Measurements from ENCODE around the gene ABCC8. TPM values are rescaled to one million over a fixed set of nuclear protein-coding genes. Genes with fewer than 3 reads are reported as not detected.

The ABCC8 gene
- total RNA-seq, 5 donors from 2014 or later (not counting 1 experiment from before 2014, with no cell fraction given) = not detected

DNA sequence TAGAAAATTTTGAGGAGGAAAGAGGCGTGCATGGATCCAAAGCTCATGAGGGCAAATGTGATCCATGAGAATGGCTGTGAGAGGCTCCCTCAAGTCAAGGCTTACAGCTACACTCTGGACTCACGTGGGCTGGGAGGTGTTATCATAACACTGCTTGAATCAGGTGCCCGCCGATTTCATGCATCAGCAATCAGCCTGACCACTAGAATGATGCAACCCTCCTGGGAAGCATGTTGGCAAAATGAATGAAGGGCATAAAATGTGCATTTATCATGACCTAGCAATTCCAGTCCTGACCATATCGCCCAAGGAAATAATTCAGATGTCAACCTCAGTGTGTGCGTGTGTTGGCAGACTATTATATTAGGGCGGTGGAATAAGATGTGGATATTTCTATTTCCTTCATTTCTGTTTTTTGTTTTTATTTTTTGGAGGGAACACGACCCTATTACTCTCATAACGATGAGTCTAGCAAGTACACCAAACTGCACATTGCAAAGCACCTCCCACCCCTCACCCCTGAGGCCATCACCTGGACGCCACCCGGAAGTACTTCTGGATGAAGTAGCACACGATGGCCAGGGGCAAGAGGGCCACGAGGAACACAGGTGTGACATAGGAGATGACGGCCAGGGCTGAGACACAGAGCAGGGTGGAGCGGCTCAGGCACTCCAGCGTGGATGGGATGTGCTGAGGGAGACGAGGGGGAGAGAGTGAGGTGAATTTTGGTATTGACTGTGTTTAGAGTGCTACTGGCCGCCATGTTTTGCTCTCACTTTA lies 72.5 kb downstream of the ABCC8 start:
- 83% methylated on average over 9 of the region's 18 CpGs for WGBS (ENCODE audit: insufficient coverage)
- Histone ChIP-seq H3K4me3 (ENCODE audit: control insufficient read depth in 1 of 2, extremely low read depth in 1 of 2, low read length in 1 of 2) (no peak overlapping the region), H3K27me3 (replicated peaks in 1 of 2; ENCODE audit: control insufficient read depth in 2 of 2, extremely low read depth in 1 of 2, insufficient read depth in 2 of 2, low read length in 1 of 2) (peaks cover 0 to 2% of the 10 kb centered on the region in 2 experiments), H3K9me3 (no peaks in the 10 kb centered on the region), H3K36me3 (ENCODE audit: control insufficient read depth in 2 of 2, extremely low read depth in 1 of 2, insufficient read depth in 1 of 2, low read length in 1 of 2) (no peaks in the 10 kb centered on the region), H3K27ac (ENCODE audit: low read length) (no peak overlapping the region), H3K4me1 (ENCODE audit: control insufficient read depth in 1 of 2, extremely low read depth in 1 of 2, insufficient read depth in 2 of 2, low read length in 2 of 2) (no peaks in the 10 kb centered on the region)
- ATAC-seq (replicated peaks in 1 of 4) (no peak), DNase-seq (no peak)
- H3K27ac Mint-ChIP-seq = no peak overlapping the region
- no peaks in the 10 kb centered on the region for H3K9me3 Mint-ChIP-seq
- H3K36me3 Mint-ChIP-seq = no peaks in the 10 kb centered on the region
- no peaks in the 10 kb centered on the region for H3K27me3 Mint-ChIP-seq
- H3K4me3 Mint-ChIP-seq = no peak overlapping the region
- no peaks in the 10 kb centered on the region for H3K4me1 Mint-ChIP-seq
- POLR2A ChIA-PET = no interaction called here
- CTCF ChIA-PET = no interaction called here

DNA sequence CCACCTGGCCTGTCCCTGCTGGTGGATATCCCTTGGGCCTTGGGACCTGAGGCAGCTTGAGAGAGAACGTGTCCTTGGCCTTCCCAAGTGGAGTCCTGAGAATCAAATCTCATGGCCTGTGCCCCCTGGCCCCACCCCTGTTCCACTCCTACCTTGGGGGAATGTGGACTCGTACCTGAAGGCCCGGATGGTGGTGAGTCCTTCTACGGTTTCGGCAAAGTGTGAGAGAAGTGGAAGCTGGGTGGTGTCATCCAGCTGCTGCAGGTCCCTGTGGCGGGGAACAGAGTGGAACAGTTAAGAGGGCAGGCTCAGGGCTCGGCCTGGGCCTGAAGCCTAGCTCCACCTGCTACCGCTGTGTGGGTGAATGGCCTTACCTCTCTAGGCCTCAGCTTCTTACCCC lies 74.2 kb downstream of the ABCC8 start:
- Mint-ChIP-seq H3K27me3 (no peaks in the 10 kb centered on the region), H3K9me3 (no peaks in the 10 kb centered on the region), H3K36me3 (no peaks in the 10 kb centered on the region), H3K4me1 (no peaks in the 10 kb centered on the region), H3K4me3 (no peak overlapping the region), H3K27ac (no peak overlapping the region)
- Histone ChIP-seq H3K9me3 (no peaks in the 10 kb centered on the region), H3K27me3 (replicated peaks in 1 of 2; ENCODE audit: control insufficient read depth in 2 of 2, extremely low read depth in 1 of 2, insufficient read depth in 2 of 2, low read length in 1 of 2) (peaks cover 0 to 4% of the 10 kb centered on the region in 2 experiments), H3K4me1 (ENCODE audit: control insufficient read depth in 1 of 2, extremely low read depth in 1 of 2, insufficient read depth in 2 of 2, low read length in 2 of 2) (no peaks in the 10 kb centered on the region), H3K36me3 (ENCODE audit: control insufficient read depth in 2 of 2, extremely low read depth in 1 of 2, insufficient read depth in 1 of 2, low read length in 1 of 2) (no peaks in the 10 kb centered on the region), H3K27ac (ENCODE audit: low read length) (no peak overlapping the region), H3K4me3 (ENCODE audit: control insufficient read depth in 1 of 2, extremely low read depth in 1 of 2, low read length in 1 of 2) (no peak overlapping the region)
- ATAC-seq (replicated peaks in 1 of 4) = no peak
- ChIA-PET POLR2A (no interaction called here), CTCF (no interaction called here)
- no peak for DNase-seq
- 83% methylated on average over 4 of the region's 8 CpGs for WGBS (ENCODE audit: insufficient coverage)

DNA sequence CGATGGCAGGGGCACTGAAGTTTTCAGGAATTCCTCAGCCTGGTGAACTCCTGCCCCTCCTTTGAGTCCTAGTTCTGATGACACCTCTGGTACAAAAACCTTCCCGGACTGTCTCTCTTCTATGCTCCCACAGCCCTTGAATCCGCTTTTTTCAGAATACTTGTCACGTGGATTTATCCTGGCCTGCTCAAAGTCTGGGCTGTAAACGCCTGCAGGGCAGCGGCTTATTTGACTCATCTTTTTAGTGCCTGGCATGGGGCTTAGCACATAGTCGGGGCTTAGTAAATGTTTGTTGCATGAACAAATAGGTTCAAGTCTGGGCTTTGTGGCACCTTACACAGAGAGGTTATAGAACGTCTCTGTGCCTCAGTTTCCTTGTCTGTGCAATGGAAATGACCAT lies 74.8 kb downstream of the ABCC8 start:
- H3K4me1 ChIP-seq (ENCODE audit: control insufficient read depth in 1 of 2, extremely low read depth in 1 of 2, insufficient read depth in 2 of 2, low read length in 2 of 2) = no peaks in the 10 kb centered on the region
- no peak for ATAC-seq (replicated peaks in 1 of 4)
- no peak overlapping the region for H3K4me3 ChIP-seq (ENCODE audit: control insufficient read depth in 1 of 2, extremely low read depth in 1 of 2, low read length in 1 of 2)
- POLR2A ChIA-PET = no interaction called here
- no peaks in the 10 kb centered on the region for H3K36me3 ChIP-seq (ENCODE audit: control insufficient read depth in 2 of 2, extremely low read depth in 1 of 2, insufficient read depth in 1 of 2, low read length in 1 of 2)
- no peak for DNase-seq
- CTCF ChIA-PET = no interaction called here
- no peak overlapping the region for H3K27ac ChIP-seq (ENCODE audit: low read length)
- no peaks in the 10 kb centered on the region for H3K4me1 Mint-ChIP-seq
- WGBS (ENCODE audit: insufficient coverage) = 89% methylated on average over 8 of the region's 8 CpGs
- no peaks in the 10 kb centered on the region for H3K9me3 Mint-ChIP-seq
- H3K27me3 Mint-ChIP-seq = no peaks in the 10 kb centered on the region
- H3K36me3 Mint-ChIP-seq = no peaks in the 10 kb centered on the region
- H3K9me3 ChIP-seq = no peaks in the 10 kb centered on the region
- no peak overlapping the region for H3K4me3 Mint-ChIP-seq
- H3K27ac Mint-ChIP-seq = no peak overlapping the region
- H3K27me3 ChIP-seq (replicated peaks in 1 of 2; ENCODE audit: control insufficient read depth in 2 of 2, extremely low read depth in 1 of 2, insufficient read depth in 2 of 2, low read length in 1 of 2) = peaks cover 0 to 5% of the 10 kb centered on the region in 2 experiments

DNA sequence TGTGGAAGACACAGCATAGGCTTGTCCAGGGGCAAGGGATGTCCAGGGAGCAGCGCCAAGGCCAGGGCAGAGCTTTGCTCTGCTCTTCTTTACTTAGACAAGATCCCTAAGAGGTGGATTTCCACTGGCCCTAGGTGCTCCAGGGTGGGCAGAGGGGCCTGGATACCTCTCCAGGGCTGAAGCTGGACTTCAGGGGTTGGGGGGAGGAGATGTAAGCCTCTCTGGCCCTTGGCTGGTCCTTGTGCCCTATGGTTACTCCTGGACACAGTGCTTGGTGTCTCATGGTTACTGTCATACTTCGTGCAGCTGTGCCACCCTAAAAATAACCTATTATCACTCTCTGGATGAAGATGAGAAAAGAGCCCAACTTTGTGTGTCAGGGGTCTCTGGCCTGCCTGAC lies 75.3 kb downstream of the ABCC8 start:
- Histone ChIP-seq H3K27me3 (replicated peaks in 1 of 2; ENCODE audit: control insufficient read depth in 2 of 2, extremely low read depth in 1 of 2, insufficient read depth in 2 of 2, low read length in 1 of 2) (peaks cover 0 to 5% of the 10 kb centered on the region in 2 experiments), H3K9me3 (no peaks in the 10 kb centered on the region), H3K36me3 (ENCODE audit: control insufficient read depth in 2 of 2, extremely low read depth in 1 of 2, insufficient read depth in 1 of 2, low read length in 1 of 2) (no peaks in the 10 kb centered on the region), H3K4me1 (ENCODE audit: control insufficient read depth in 1 of 2, extremely low read depth in 1 of 2, insufficient read depth in 2 of 2, low read length in 2 of 2) (no peaks in the 10 kb centered on the region), H3K4me3 (ENCODE audit: control insufficient read depth in 1 of 2, extremely low read depth in 1 of 2, low read length in 1 of 2) (no peak overlapping the region), H3K27ac (ENCODE audit: low read length) (no peak overlapping the region)
- no peak overlapping the region for H3K4me3 Mint-ChIP-seq
- CTCF ChIA-PET = interaction anchor here in 1 of 2 donors (0.6 kb wide), 1 partner anchor 146 kb away, joined by 3 read pairs; no protein-coding TSS in a partner anchor
- no peaks in the 10 kb centered on the region for H3K9me3 Mint-ChIP-seq
- H3K27ac Mint-ChIP-seq = no peak overlapping the region
- ATAC-seq (replicated peaks in 1 of 4) = no peak
- DNase-seq = no peak
- POLR2A ChIA-PET = no interaction called here
- H3K36me3 Mint-ChIP-seq = no peaks in the 10 kb centered on the region
- H3K4me1 Mint-ChIP-seq = no peaks in the 10 kb centered on the region
- H3K27me3 Mint-ChIP-seq = no peaks in the 10 kb centered on the region
- no CpG with 5 or more reads among the region's 2 CpGs for WGBS (ENCODE audit: insufficient coverage)

DNA sequence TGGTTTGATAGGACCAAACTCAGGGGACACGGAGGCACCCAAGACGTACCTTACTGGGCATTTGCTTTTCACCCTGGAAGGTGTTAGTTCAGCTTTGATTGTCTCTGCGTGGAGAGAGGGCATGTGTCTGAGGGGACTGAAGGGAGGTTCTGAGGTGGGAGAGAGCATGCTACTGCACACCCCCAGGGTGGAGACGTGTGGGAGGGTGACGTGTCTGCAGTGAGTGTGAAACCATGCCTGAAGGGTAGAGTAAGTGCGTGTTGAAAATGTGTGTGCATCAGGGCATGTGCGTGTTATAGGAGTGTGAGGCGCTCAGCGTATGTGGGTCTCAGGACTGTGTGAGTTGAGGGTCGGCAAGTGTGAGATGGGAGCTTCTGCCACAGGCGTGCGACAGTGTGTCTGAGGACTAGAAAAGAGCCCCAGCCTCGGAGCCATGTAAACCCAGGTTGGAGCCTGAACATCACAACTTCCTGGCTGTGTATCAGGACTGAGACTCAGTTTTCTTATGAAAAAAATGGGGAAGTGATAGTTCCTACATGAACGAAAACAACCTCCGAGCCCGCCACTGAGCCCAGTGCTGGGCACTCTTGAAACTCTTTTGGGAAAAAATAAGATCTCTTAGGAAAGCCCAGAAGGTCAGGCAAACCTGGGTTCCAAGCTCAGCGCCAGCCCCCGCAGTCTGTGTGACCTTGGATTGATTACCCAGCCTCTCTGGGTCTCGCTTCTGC lies 76.4 kb downstream of the ABCC8 start:
- Mint-ChIP-seq H3K27me3 (no peaks in the 10 kb centered on the region), H3K4me3 (no peak overlapping the region), H3K4me1 (no peaks in the 10 kb centered on the region), H3K36me3 (no peaks in the 10 kb centered on the region), H3K9me3 (no peaks in the 10 kb centered on the region), H3K27ac (no peak overlapping the region)
- ATAC-seq (replicated peaks in 1 of 4) (no peak), DNase-seq (no peak)
- H3K27me3 ChIP-seq (replicated peaks in 1 of 2; ENCODE audit: control insufficient read depth in 2 of 2, extremely low read depth in 1 of 2, insufficient read depth in 2 of 2, low read length in 1 of 2) = peaks cover 0 to 9% of the 10 kb centered on the region in 2 experiments
- ChIA-PET POLR2A (no interaction called here), CTCF (interaction anchor here in 1 of 2 donors (0.6 kb wide), 1 partner anchor 170 kb away, joined by 4 read pairs; no protein-coding TSS in a partner anchor)
- no peaks in the 10 kb centered on the region for H3K36me3 ChIP-seq (ENCODE audit: control insufficient read depth in 2 of 2, extremely low read depth in 1 of 2, insufficient read depth in 1 of 2, low read length in 1 of 2)
- WGBS (ENCODE audit: insufficient coverage) = 76% methylated on average over 17 of the region's 19 CpGs
- H3K27ac ChIP-seq (ENCODE audit: low read length) = no peak overlapping the region
- H3K4me1 ChIP-seq (ENCODE audit: control insufficient read depth in 1 of 2, extremely low read depth in 1 of 2, insufficient read depth in 2 of 2, low read length in 2 of 2) = no peaks in the 10 kb centered on the region
- no peaks in the 10 kb centered on the region for H3K9me3 ChIP-seq
- H3K4me3 ChIP-seq (ENCODE audit: control insufficient read depth in 1 of 2, extremely low read depth in 1 of 2, low read length in 1 of 2) = no peak overlapping the region

DNA sequence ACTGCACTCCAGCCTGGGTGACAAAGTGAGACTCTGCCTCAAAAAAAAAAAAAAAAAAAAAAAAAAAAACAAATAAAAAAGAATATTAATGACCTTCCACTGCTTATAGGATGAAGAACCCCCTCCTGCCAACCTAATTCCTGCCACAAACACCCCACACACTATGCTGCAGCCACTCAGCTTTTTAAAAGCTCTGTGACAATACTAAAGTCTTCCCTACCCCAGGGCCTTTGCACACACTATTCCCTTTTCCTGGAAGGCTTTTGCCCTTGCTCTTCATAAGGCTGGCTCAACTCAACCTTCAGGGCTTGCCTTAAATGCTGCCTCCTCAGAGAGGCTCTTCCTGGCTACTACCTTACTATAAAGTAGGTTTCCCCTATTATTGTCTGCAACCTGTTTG lies 77.4 kb downstream of the ABCC8 start:
- DNase-seq (no peak), ATAC-seq (replicated peaks in 1 of 4) (no peak)
- H3K27me3 Mint-ChIP-seq = no peaks in the 10 kb centered on the region
- H3K4me3 Mint-ChIP-seq = no peak overlapping the region
- no peaks in the 10 kb centered on the region for H3K4me1 ChIP-seq (ENCODE audit: control insufficient read depth in 1 of 2, extremely low read depth in 1 of 2, insufficient read depth in 2 of 2, low read length in 2 of 2)
- H3K4me1 Mint-ChIP-seq = no peaks in the 10 kb centered on the region
- no peak overlapping the region for H3K27ac ChIP-seq (ENCODE audit: low read length)
- H3K27ac Mint-ChIP-seq = no peak overlapping the region
- no peak overlapping the region for H3K4me3 ChIP-seq (ENCODE audit: control insufficient read depth in 1 of 2, extremely low read depth in 1 of 2, low read length in 1 of 2)
- H3K27me3 ChIP-seq (replicated peaks in 1 of 2; ENCODE audit: control insufficient read depth in 2 of 2, extremely low read depth in 1 of 2, insufficient read depth in 2 of 2, low read length in 1 of 2) = peaks cover 0 to 13% of the 10 kb centered on the region in 2 experiments
- no peaks in the 10 kb centered on the region for H3K36me3 ChIP-seq (ENCODE audit: control insufficient read depth in 2 of 2, extremely low read depth in 1 of 2, insufficient read depth in 1 of 2, low read length in 1 of 2)
- H3K36me3 Mint-ChIP-seq = no peaks in the 10 kb centered on the region
- no peaks in the 10 kb centered on the region for H3K9me3 ChIP-seq
- CTCF ChIA-PET = interaction anchor here in 1 of 2 donors (0.7 kb wide), 1 partner anchor 202 kb away, joined by 5 read pairs; no protein-coding TSS in a partner anchor
- H3K9me3 Mint-ChIP-seq = no peaks in the 10 kb centered on the region
- POLR2A ChIA-PET = no interaction called here

All from T-cell (primary cell).